Stomach (tissue), 4 donors: Measurements from ENCODE around the gene LZTS2.

ENCODE experiments used
- POLR2A ChIP-seq, 4 donors: fragments of 450-650 bp; IDR thresholded peaks; one replicate each; pipeline ENCODE4 v1.6.1; 2016; ENCODE audit warnings: antibody characterized with exemption in 4 of 4, control low read depth in 2 of 4, mild to moderate bottlenecking in 1 of 4, moderate library complexity in 1 of 4
- POLR2AphosphoS5 ChIP-seq, 3 donors: sonication (generic); formaldehyde crosslinking; IDR thresholded peaks; one replicate each; pipeline ENCODE4 v1.6.1; 2016; ENCODE audit warnings: antibody characterized with exemption in 3 of 3
- TF ChIP-seq, protein P1 (sequence below), 7 experiments: fragments of 450-650 bp in 4 of 7; fragments of 200-600 bp in 3 of 7; sonication (generic) in 3 of 7; IDR thresholded peaks; one replicate each; pipeline ENCODE4 v1.5.1; 2016 to 2019; ENCODE audit warnings: antibody characterized with exemption in 7 of 7, control low read depth in 2 of 7, mild to moderate bottlenecking in 1 of 7

DNA sequence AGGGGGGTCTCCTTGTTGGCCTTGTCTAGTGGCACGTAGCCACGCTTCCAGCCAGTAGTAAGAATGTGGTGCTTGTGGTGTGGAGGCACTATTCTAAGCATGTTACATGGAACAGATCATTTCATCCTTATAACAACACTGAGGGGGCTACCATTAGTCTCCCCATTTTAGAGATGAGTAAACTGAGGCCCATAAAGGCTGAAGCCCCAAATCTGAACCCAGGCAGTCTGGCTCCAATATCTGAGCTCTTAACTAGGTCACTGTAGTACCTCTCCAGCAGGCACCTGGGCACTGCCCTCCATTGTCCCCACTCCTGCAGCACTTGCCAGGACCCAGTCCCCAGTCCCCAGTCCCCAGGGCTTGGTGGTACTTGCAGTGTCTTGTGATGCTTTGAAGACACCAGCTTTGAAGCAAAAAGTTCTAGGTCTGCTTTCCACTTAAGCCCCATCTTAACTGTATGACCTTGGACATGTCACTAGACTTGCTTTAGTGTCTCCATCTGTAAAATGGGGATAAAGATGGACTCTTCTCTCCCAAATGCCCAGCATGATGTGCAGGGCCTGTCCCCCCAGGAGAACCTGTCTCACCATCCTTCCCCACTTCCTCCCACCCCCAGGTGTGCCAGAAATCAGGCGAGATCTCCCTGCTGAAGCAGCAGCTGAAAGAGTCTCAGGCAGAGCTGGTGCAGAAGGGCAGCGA is 6.4 kb downstream of the LZTS2 start:
- TF ChIP-seq, protein P1, sequence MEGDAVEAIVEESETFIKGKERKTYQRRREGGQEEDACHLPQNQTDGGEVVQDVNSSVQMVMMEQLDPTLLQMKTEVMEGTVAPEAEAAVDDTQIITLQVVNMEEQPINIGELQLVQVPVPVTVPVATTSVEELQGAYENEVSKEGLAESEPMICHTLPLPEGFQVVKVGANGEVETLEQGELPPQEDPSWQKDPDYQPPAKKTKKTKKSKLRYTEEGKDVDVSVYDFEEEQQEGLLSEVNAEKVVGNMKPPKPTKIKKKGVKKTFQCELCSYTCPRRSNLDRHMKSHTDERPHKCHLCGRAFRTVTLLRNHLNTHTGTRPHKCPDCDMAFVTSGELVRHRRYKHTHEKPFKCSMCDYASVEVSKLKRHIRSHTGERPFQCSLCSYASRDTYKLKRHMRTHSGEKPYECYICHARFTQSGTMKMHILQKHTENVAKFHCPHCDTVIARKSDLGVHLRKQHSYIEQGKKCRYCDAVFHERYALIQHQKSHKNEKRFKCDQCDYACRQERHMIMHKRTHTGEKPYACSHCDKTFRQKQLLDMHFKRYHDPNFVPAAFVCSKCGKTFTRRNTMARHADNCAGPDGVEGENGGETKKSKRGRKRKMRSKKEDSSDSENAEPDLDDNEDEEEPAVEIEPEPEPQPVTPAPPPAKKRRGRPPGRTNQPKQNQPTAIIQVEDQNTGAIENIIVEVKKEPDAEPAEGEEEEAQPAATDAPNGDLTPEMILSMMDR (IDR thresholded peaks at IDR 0.05): no peak
- no peak for TF ChIP-seq POLR2A (IDR thresholded peaks at IDR 0.05)
- TF ChIP-seq POLR2AphosphoS5 (IDR thresholded peaks at IDR 0.05): no peak
